Activated CD4-positive, alpha-beta T cell treated with anti-CD3 and anti-CD28 coated beads for 48 hours (primary cell): ENCODE results near the gene MPP2.
A peak's percentile ranks its signal among the peaks of the same experiment; 100 is the strongest.
"Not testable (repeated sequence)": the region's sequence is repeated elsewhere in the genome, so short reads cannot be mapped to it uniquely, and the experiment has no call there.

ENCODE experiments used
- DNase-seq: peaks from one replicate; pipeline ENCODE4 v3.0.0-alpha.2; 2020

MPP2 gene

DNA sequence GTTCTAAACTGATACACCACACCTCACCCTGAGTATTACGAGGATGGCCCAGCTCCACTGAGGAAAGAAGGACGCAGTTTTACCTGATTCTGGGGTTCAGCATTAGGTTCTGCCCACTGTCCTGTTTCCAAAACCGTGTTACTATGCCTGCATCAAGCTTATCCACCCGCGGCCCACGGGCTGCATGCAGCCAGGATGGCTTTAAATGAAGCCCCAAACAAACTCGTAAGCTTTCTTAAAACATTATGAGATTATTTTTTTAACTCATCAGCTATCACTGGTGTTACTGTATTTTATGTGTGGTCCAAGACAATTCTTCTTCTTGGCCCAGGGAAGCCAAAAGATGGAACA is 64.4 kb downstream of the MPP2 start:
- DNase-seq = no peak

DNA sequence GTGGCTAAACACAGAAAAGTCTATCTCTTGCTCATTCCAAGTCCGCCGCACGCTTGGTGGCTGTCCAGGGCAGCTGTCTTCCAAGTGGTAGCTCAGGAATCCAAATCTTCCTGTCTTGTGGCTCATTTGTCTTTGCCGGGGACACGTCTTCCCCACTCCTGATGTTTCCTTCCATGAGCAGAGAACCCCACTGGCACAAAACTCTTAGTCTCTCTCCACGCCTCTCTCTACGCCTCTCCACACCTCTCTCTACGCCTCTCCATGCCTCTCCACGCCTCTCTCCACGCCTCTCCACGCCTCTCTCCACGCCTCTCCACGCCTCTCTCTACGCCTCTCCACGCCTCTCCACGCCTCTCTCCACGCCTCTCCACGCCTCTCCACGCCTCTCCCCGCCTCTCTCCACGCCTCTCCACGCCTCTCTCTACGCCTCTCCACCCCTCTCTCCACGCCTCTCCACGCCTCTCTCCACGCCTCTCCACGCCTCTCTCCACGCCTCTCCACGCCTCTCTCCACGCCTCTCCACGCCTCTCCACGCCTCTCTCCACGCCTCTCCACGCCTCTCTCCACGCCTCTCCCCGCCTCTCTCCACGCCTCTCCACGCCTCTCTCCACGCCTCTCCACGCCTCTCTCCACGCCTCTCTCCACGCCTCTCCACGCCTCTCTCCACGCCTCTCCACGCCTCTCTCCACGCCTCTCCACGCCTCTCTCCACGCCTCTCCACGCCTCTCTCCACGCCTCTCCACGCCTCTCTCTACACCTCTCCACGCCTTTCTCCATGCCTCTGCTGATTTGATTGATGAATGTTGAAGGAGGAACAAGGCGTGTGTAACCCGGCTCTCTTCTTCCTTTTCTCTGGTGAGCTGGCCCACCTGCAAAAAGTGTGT is 65.0 kb downstream of the MPP2 start:
- DNase-seq = not testable (repeated sequence)

DNA sequence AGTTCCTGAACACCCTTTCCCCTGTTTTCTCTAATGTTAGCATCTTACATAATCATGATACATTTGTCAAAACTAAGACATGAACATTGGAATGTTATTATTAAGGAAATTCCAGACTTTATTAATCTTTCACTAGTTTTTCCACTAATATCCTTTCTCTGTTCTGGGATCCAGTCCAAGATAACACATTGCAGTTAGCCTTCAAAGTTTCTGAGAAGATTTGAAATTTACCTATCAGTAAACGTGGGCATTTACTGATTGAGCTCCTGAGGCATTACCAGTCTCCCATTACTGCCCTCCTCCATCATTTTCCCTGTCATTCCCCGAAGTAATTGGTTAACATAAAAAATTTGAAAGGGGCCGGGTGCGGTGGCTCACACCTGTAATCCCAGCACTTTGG is 66.1 kb downstream of the MPP2 start:
- no peak for DNase-seq

DNA sequence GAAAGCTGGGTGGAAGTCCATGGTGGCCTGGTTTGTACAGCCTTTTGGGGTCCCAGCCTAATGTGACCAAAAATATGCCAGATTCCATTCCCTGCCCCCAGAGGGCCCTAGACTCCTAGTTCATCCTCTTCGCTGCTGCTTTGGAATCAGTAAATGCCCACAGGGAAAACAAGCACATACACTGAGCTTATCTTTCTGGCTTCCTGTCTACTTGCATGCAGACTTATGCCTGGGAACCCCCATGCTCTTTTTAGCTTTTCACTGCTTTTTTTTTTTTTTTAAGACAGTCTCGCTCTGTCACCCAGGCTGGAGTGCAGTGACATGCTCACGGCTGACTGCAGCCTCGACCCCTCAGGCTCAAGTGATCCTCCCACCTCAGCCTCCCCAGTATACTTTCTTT is 66.5 kb downstream of the MPP2 start:
- DNase-seq = no peak

DNA sequence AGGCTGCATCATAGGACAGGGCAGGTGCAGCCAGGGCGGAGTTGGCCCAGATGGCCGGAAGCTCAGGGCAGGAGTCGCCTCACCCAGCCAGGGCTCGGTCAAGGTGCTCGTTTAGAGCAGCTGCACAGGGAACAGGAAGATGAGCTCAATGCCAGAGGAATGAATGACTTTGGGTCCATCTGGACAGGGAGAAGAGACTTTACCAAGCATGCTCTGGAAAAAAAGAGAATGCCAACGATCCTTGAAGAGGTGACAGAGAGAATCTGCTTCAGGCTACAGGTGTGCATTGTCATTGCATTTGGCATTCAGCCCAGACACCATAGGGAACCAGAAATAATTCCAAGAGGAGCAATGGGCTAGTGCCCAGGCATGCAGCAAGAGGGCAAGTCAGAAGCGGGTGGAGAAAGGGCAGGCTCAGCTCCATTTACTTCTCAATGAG is 67.6 kb downstream of the MPP2 start:
- DNase-seq = no peak

DNA sequence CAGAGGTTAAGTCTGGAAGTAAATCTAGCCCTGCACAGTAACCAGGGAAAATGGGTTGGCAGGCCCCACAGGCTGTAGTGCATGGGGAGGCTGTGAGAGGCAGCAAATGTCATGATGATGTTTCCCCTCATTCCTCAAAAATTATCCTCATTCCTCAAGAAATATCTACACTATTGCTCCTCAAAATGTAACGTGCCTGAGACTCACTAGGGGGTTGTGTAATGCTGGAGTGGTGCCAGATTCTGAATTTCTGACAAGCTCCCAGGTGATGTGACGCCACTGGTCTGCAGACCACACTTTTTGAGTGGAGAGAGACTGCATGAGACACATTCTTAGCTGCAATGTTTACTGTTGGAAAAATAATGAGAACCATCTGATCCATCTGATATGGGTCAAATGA is 73.2 kb downstream of the MPP2 start:
- no peak for DNase-seq

DNA sequence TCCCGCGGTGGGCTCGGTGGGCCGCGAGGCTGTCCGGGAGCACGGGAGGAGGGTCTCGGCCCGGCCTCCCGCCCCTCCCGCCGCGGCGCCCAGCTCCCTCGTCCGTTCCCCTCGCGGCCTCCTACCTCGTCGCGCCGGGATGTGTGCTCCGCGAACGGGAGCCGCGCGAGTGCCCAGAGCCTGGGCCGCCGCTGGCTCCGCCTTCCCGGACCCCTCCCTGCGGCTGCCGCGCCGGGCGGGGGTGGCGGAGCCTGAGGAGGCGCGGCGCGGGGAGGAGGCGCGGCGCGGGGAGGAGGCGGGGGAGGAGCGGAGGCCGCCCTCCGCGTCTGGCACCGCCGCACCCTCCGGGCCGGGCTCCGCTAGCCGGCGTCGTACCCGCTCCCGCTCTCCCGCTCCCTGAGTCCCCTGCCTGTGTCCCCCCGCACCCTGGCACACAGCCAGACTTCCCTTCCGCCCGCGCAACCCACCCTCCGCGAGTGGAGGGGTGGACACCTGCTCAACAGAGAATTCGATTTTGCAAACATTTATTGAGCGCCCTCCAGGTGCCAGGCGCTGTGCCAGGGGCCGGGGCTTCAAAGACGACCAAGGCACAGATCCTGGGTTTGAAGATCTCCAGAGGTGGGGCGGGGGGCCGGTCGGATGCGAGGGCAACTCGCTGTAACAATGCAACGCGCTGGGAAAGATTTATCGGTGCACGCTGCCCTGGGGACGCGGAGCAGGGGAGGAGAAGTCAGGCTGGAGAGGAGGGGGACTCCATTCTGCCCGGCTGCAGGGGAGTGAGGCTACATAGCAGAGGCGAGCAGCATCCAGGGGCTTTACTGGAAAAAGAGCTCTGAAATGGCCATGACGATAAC is 74.1 kb downstream of the MPP2 start, which contains the start of gene MPP3:
Gene MPP3 (minus strand): TSS at position 171 of the 854 bp plus-strand sequence. CDS start 1,240 bp downstream, outside the sequence.
- peak; percentile 47 for DNase-seq

DNA sequence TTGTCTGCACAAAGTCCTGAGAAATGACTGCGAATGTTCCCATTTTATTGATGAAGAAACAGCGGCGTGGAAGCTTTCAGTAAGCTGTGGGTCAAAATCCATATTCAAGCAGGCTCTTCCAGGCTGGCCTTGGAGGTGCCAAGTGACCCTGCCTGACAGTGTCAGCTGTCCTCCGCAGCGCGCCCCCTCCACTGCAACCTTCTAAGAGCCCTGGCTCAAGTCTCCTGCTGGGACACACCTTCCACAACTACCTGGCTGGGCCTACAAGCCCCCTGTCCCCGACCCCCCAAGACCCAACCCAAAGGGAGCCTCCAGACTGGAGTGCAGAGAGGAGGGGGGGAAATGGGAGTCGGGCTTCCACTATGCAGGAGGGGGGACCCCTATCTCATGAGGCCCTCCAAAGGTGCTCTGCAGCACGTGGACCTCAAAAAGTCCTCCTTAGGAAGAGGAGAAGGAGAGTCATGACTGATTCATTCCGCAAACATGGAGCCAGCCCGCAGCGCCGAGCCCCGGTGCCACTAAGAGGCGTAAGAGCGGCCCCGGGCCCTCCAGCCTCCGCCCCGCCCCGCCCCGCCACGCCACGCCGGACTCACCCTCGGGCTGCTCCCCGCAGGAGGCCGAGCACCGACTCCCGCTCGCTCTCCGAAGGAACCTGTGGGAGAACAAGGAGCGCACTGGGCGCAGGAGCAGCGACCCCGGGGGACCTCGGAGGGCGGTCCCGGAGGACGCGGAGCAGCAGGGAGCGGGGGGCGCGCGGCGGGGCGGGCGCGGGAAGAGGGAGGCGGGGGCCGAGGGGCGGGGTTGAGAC is 75.0 kb downstream of the MPP2 start:
- DNase-seq = peak; percentile 33

DNA sequence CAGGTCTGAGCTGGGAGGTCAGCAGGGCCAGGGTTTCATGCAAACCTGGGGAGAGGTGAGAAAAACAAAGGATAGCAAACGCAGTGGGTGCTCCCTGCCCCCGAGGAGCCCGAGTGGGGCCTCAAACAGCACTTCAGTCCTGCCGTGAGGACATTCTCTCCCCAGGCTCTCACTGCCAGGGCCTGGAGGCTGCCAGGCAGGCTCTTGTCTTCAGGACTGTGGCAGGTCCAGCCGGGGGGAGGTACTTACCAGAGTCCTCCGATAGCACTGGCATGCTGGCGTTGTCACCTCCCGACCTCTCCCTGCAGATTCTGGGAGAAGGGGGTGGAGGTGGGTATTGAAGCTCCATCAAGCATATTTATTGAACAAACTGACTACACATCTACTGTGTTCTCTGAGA is 75.7 kb downstream of the MPP2 start:
- DNase-seq = no peak

DNA sequence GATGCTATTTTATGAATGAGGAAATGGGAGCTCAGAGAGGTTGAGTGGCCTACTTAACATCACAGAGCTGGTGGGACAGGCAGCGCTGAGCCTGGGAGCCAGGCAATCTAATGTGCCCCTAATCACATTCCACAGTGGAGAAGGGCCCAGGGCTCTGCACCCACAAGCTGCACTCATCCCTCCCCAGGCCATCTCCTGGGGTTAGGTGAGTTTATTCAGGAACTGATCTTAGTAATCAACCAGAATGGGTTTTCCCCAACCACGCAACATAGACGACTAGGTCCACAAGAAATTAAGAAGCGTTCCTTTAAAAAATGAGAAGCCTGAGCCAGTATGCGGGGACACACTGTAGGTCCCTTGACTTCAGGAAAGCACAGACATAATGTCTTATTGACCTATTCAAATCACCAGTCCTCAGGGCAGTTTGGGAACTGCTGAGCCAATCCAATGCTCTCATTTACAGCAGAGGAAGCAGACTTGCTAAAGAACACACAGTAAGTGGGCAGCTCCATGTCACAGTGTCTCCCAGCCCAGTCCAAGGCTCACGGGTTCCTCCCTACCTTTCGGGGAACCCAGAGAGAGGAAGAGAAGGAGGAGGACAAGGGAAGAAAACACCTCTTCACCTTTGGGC is 76.7 kb downstream of the MPP2 start:
- DNase-seq = peak; percentile 39

DNA sequence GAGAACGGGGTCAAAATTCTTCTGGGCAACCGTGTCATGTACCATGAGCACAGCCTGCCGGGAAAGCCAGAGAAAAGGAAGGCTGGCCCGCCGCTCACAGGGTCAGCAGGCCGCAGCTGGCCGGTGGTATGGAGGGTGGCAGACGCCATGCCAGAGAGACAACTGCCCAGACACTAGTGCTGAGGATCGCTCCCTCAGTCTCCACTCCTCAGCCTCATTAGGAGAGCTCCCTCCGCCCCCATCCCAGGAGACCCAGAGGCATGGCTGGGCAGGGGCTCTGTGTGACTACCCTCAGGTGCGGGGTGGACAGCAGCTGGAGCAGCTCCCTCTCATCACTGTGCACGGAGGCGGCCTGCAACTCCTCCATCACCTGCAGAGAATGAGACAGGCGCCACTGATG is 77.6 kb downstream of the MPP2 start:
- no peak for DNase-seq

DNA sequence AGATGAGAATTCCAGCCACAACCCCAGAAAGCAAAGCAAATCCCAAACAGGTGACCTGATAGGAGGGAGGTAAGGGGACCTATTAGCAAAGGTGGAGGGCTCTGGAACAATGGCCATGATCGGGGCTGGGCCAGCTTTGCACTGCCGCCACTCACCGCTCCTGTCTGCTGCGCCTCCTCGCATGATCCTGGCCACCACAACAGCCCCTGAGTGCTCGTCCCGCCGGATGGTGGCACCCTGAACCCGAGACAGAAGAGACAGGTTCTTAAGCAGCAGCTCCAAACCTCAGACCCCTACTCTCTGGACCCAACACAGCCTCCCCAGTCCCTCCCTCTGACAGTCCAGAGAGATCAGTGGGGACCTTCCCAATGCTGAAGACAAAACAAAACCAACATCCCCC is 79.7 kb downstream of the MPP2 start:
- no peak for DNase-seq

DNA sequence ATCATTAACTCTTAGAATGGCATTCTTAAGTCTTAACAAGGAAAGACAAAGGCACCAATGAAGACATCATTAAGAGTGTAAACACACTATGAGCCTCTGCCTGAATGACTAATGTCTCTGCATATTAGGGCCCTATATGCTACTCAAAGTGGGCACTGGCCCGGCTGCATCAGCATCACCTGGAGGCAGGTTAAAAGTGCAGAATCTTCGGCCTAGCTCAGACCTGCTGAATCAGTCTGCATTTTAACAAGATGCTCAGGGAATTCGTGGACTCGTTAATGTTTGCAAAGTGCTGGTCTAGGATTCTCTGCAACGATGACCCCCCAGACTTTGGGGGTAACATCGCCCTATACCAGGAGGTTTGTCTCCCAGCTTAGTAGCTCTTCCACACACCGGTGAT is 81.1 kb downstream of the MPP2 start:
- no peak for DNase-seq

DNA sequence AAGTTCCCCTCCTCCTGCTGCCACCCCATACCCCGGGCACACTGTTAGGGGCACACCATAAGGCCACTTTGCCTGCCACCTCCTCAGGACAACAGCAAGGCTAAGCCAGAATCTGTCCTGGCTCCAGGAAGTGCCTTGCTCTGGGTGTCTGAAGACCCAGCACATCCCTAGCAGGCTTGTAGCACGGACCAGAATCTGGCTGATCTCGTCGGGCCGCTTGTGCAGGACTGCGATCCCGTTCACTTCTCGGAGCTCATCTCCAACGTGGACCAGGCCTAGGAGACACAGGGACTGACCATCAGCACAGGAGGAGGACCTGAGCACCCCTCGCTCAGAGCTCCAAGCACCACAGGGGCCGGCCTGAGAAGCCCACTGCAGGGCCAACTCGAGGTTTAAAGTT is 81.8 kb downstream of the MPP2 start:
- DNase-seq = no peak
